ENCODE measurements around the gene FALEC.

DNA sequence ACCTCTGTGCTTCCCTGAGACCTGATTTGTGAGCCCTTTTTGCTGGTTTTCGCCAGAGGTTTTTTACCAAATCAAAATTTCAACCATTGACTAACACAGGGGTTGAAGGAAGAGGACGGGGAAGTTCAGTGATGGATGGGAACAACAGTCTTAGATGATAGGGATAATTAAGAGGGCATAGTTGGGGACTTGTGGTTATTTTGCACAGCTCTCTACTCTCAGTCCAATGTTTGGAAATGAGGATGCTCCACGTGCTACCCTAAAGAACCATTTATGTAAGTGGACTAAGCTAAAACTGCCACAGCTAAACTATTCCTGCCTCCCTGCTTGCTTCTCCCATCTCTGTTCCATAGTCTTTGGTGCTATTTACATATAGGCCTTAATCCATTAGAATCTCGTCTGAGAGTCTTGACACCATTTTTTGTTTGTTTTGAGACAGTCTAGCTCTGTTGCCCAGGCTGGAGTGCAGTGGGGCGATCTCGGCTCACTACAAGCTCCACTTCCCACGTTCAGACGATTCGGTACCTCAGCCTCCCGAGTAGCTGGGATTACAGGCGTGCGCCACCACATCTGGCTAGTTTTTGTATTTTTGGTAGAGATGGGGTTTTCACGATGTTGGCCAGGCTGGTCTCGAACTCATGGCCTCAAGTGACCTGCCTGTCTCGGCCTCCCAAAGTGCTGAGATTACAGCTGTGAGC lies 64.5 kb downstream of the FALEC start:
- no peak for TF ChIP-seq CTCF (conservative IDR thresholded peaks at IDR 0.05; ENCODE audit: low read depth, low read length)
- no peak for TF ChIP-seq EZH2 (IDR thresholded peaks at IDR 0.05; ENCODE audit: borderline replicate concordance, low read depth, low read length, poor library complexity, severe bottlenecking)
